Endothelial cell of hepatic sinusoid (primary cell): ENCODE data around the gene CDKN2C.

ENCODE experiments used
- in situ Hi-C: cut with HindIII; loops from 2 replicates; pipeline ENCODE4 v1.10.0; 2017; ENCODE audit warnings: low sequenced_read_pairs

Gene CDKN2C

DNA sequence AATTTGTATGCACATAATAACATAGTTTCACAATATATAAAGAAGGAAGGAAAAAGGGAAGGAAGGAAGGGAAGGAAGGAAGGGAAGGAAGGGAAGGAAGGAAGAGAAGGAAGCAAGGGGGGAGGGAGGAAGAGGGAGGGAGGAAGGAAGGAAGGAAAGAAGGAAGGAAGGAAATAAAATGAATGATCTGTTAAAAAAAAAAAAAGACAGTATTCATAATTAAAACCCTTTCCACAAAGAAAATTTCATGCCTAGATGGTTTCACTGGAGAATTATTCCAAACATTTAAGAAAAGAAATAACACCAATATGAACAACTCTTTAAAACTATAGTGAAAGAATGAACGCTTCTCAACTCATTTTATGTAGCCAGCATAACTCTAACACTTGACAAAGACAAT lies 44.8 kb downstream of the CDKN2C start:
- in situ Hi-C loops, result no loop called here

DNA sequence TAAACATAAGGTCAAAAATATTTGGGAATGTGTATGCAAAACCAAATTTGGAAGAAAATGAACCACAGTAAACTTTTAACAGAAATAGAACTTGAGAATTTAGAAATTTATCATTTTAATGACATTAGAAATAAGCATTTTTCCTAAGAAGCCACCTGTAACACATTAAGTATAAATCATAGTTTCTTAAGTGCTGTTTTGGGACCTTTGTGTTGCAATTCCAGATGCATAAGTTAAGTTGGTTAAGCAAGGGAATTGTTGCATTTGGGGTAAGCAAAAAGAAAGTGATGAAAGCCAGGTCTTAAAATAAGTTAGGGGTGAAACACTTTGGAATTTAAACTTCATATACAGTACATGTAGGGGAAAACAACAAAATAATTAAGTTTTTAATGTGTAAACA lies 49.8 kb downstream of the CDKN2C start:
- in situ Hi-C loops, result no loop called here
